Urothelium cell line (cell line): ENCODE results near the gene DCAF8.
"Not testable (repeated sequence)": the region's sequence is repeated elsewhere in the genome, so short reads cannot be mapped to it uniquely, and the experiment has no call there.

Experiments used
- DNase-seq: peaks from one replicate; pipeline ENCODE4 v3.0.0; 2011; ENCODE audit warnings: low spot score, mixed read lengths
- FAIRE-seq: peaks from 2 replicates; lab custom pipeline; 2011; peaks lifted over from hg19 to GRCh38; lab: Jason Lieb, UNC

The DCAF8 gene

DNA sequence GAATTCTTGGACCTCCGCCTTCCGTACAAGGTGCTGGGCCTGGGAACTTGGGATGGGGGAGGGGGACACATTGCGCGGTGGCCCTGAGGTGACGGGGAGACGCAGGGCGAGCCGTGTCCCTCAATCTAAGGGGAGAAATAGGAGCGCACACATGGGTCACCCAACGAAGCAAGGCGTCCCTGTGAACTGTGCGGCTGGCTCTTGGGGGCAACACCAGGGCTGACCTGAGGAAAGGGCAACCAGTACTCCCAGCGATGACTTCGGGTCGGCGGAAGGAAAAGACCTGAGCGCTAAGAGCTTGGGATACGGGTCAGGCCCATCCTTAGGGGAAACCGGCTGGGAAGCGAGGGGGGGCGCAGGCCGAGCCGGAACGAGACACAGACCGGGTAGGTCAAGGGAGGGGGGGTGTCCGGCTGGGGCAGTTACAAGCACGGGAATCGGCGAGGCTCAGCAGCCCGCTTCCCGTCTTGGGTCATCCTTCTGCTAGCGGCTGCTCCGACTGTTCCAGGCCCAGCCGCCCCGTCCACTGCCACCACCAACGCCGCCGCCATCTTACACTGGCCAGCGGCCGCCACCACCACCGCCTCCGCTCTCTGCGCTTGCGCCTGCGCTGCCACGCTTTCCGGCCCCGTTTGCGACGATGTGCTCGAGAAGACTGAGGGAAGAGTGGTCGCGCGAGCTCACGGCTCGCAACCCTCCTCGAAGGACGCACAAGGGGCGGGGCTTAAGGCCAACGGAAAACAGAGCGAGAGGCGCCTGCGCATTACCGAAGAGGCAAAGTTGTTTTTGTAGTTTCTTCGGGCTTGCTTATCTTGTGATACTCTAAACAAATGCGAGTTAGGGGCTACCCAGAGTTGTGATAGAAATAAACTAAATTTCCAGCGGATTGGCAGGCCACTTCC, at the start of gene DCAF8:
TSS of gene DCAF8 (minus strand) at position 657 of the 902 bp plus-strand sequence. CDS start 18,541 bp downstream, outside the sequence.
- peak; percentile 97 for DNase-seq
- FAIRE-seq: peak; percentile 92

DNA sequence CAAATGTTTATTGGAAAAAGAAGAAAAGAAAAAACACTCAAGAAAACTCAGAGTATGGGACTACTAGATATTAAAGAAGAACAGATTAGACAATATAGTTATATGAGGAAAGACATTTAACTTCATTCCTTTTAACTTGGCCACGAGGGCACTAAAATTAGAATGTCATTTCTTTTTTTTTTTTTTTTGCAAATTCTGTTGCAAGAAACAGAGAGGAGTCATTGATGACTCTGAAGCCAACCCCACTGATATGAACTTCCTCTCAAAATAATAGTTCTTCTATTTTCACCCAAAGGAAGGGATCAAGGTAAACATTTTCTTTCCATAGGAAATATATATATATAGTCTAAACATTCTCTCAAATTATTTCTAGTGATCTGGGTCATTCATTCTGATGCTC, 47.2 kb upstream of the DCAF8 start:
- DNase-seq (no peak), FAIRE-seq (no peak)

DNA sequence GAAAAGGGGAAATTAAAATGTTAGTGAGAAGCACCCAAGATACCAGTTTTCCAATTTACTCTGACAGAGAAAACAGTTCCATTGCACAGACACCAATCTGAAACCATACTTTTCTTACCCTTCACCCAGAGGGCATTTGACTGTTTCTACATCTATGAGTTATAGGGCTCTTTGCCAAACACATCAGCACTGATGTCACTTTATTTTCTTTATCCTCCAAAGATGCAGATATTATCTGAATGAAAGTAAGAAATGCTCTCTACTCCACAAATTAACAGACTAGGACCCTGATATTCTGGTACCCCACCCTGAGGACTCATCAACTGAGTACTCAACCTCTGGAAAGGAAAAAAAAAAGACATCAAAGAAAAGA, 46.8 kb upstream of the DCAF8 start:
- DNase-seq (no peak), FAIRE-seq (no peak)

DNA sequence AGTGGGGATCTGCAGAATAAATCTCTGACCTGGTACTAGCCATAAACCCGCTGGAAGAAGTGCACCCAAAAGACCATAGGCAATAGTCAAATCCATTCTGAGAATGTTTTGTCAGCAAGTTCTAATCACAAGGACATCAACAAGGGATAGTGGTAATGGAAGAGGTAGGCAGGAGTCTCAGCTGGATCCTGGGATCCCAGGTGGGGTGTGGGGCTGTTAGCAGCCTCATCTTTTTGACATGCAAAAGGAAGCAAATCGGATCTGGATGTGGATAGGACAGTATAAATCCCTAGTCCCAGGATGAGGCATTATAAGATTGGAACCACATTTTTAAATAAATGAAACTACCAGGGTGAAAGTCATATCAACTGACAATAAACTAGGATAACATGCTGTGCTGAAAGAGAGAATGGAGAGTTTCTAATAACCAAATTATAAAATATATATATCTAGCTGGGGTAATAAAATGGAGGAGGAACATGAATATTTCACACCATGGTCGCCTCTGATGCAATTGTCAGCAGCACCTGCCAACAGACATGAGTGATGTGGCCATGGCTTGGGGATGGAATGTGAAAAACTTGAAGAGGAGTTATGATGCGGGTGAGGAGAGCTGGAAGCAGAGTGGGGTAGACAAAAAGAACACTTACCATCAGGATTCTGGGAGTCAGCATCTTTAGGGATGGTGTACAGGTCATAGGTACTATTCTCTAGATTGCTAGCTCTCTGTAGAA, 46.3 kb upstream of the DCAF8 start:
- FAIRE-seq: no peak
- no peak for DNase-seq

DNA sequence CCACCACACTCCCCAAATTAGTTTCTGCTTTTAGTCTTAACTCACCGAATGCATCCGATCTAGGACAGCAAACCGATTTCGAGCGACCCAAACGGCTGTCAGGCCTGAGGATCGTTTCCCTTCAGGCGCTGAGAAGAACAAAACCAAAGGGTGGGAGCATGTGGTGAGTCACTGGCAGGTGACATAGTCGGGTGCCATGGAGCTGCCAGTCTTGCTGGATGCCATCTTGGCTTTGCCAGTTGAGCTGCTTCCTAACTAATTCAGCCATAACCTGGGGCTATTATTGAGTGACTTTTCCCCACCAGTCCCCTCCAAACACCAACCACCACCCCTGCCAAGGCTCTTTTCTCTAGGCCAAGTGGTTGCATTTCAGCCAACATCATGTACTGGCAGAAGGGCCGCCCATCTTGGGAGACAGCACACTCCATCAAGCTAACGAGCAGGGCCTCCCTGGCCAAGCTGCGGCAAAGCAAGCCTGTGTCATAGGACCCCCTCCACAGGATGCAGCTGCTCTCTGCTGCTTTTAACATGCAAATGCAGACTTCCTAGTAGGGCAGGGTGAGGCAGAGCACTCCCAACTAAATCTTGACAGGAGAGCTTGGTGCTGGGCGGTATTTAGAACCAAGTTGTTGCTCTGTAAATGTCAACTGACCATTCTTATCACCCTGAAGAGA, 44.9 kb upstream of the DCAF8 start:
- FAIRE-seq: no peak
- no peak for DNase-seq

DNA sequence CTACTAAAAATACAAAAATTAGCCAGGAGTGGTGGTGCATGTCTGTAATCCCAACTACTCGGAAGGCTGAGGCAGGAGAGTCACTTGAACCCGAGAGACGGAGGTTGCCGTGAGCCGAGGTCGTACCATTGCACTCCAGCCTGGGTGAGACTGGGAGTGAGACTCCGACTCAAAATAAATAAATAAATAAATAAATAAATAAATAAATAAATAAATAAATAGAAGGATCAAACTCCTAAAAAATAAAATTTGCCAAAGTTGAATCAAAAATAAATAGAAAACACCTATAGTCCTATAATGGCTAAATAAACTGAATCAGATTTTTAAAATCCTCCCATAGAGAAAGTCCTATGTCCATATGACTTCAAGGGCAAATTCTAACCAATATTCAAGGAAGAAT, 37.8 kb upstream of the DCAF8 start:
- FAIRE-seq: no peak
- no peak for DNase-seq

DNA sequence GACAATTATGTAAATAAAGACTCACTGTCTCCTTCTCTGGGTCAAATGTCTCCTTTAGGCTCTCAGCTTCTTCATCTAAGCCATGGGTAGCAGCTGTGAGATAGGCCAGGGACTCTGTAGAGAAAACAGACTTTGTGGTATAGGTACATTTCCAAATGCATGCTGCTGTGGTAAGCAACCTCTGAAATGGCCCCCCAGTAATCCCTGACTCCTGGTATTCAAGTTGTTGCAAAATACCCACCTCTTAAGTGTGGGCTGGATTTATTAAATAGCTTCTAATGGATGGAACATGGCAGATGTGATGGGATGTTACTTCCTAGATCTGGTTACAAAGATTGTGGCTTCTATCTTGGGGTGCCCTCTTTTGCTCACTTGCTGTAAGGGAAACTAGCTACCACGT, 33.7 kb upstream of the DCAF8 start:
- FAIRE-seq: no peak
- no peak for DNase-seq

DNA sequence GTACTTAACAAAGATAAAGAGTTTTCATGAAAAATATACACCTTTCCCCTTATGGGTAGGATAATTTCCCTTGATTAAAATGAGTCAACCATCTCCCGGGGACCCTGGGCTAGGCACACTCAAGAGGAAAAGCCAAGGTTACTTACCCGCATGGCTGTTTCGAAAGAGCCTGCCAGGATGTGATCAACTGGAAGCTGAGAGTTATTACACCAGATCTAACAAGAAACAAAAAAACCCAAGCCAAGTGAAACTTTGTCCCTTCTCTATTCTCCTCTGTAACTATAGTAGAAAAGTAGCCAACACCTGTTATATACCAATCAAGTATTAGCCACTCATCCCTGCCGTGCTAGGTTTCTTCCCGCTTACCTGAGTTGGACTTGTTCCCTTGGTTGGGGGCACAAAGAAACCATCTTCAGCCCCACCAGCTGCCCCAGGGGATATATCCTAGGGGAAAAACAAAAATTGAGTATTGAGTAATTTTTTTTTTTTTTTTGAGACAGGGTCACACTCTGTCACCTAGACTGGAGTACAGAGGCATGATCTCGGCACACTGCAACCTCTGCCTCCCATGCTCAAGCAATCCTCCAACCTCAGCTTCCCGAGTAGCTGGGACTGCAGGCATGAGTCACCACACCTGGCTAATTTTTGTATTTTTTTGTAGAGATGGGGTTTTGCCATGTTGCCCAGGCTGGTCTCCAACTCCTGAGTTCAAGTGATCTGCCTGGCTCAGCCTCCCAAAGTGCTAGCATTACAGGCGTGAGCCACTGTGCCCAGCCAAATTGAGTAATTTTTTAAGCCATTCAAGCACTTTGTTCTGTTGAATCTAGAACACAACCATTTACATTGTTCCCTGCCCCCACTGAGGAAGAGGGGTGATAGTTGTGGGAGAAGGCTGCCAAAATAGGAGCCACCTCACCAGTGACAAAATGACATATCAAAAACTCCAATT, 30.9 kb upstream of the DCAF8 start:
- DNase-seq (no peak), FAIRE-seq (no peak)

DNA sequence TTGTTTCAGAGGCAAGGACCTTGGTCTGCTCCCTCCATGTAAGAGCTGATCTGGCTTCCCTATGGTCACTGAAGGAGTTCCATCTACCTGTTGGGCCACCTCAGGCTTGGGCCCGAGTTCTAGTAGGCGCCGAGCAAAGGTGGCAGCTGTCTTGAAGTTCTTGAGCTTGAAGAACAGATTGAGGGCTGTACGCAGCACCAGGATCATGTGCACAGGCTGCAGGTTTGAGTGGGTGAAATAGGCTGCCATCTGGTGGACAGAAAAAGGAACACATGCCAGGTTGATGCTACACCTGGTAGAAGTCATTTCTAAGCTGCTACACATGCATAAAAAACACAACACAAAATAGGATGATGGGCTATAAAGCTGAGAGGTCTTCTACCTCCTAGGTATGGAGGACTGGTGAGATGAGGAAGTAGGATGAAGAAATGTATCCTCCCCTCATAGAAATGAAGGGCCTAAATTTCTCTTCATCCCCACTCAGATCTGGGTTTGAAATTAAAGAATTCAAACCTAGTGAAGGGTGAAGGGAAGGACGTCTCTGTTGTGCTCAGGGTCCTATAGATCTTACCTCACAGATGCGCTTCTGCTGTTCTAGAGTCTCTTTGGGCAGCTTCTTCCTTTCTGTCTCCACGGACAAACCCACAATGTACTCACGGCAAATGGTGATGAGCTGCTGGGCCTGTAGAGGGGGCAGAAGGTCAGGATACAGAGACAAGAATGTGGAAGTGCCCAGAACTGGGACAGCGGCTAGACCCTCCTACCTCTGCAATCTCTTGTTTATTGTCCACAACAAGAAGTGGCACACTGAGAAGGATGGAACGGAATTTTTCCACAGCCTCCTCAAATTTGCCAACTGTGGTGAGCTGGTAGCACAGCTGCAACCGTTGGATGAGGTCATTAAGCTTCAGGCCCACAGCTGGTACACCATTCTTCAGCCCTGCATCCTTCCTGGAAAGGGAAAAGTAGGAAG, 29.2 kb upstream of the DCAF8 start:
- DNase-seq (peak; percentile 64), FAIRE-seq (peak; percentile 66)

DNA sequence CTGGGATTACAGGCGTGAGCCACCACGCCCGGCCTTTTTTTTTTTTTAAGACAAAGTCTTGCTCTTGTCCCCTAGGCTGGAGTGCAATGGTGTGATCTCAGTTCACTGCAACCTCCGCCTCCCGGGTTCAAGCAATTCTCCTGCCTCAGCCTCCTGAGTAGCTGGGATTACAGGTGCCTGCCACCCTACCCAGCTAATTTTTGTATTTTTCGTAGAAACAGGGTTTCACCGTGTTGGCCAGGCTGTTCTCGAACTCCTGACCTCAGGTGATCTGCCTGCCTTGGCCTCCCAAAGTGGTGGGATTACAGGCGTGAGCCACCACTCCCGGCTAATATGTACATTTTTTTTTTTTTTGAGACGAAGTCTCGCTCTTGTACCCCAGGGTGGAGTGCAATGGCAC, 25.4 kb upstream of the DCAF8 start:
- FAIRE-seq, DNase-seq: not testable (repeated sequence)

DNA sequence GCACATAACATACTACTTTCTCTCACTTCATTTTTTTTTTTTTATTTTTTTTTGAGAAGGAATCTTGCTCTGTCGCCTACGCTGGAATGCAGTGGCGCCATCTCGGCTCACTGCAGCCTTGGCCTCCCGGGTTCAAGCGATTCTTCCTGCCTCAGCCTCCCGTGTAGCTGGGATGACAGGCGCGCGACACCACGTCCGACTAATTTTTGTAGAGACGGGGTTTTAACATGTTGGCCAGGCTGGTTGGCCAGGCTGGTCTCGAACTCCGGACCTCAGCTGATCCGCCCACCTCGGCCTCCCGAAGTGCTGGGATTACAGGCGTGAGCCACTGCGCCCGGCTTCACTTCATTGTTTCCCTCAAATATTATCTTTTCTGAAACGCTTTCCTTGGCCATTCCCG, 23.2 kb upstream of the DCAF8 start:
- no peak for FAIRE-seq
- DNase-seq: no peak

DNA sequence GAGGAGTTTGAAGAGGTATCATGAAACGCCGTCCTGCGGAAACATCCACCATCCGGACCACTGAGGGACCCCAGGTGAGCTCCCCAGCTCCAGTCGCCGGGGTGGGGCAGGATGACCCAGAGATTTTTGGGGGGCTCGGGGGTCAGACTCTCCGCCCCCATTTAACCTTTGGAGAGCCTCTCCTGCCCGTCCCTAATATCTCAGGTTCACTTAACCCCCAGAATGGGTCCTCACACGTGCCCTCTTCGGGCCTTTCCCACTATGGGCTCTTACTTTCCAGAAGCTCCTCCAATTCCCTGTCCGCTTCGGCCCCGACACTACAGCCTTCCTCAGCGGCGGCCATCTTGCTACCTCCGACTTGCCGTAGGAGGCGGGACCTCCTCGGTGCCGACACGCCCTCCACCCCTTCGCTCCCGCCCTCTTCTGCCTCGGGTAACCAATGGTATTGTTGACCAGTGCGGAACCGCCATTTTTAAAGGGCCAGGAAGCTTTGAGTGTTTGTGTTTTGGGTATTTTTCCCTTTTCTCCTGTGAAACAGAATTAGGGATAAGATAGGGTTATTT, 22.5 kb upstream of the DCAF8 start, which contains the start of gene PEX19:
TSS of gene PEX19 (minus strand) at position 352 of the 563 bp plus-strand sequence. CDS start at position 343, 9 bp downstream.
- peak; percentile 86 for FAIRE-seq
- peak; percentile 95 for DNase-seq

DNA sequence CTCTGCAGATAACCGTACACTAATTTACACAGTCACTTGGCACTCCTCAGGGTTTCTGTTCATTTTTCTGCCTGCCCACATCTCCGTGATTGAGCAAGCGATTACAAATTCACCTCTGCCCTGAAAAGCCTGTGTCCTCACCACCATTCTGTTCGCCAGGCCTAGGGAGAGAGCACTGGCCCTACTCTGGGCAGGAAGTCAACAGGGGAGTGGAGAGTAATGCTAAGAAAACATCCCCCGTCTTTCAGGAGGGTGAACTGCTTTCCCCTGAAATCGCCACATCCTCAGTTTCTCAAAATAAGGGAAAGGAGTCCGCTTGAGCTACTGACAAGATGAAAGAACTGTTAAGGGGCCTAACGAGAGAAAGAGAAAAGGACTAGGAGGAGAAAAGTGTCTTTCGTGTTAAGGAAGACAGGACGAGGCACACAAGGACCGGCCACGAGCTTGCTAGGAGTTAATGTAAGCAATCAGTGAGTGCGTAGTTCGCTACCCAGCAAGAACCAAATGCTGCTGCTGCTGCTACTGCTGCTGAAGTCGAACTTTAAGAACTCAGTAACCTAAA, 22.0 kb upstream of the DCAF8 start:
- no peak for FAIRE-seq

DNA sequence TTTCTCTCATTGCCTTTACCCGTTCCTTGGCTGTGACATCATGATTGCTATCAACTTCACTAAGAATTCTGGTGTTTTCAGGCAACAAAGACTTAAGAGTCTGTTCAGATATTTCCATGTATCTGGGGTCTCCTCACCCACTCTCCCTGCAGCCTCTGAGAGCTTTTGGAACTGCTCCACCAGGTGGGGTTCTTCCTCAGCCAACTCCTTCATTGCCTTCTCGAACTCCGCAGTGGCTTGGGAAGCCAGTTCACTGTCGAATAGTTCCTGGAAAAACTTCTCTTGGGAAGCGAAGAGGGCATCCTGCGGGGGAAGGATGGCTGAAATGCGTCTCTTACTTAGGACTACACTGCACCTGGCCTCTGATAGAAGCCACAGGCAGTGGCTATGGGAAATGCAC, 20.5 kb upstream of the DCAF8 start:
- FAIRE-seq (no peak), DNase-seq (no peak)

More for the DNA sequence above, 22.0 kb upstream of the DCAF8 start:
- no peak for DNase-seq

DNA sequence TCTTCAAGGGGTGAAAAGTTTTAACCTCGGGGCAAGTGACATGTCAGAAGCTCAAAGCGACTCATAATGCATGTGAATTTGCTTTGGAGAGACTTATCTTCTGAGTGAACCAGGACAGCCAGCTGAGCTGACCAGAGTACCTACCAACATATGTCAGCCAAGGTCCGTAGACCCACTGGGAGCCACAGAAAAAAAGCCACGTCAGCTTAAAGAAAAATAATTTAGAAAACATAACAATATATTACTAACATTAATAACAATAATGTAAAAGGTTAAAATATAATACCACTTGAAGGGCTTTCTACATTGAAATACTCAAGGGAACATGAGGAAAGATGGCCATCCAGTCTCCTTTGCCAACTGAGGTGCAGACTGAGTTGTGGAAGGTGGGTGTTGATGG, 15.6 kb upstream of the DCAF8 start:
- no peak for FAIRE-seq
- DNase-seq: no peak

DNA sequence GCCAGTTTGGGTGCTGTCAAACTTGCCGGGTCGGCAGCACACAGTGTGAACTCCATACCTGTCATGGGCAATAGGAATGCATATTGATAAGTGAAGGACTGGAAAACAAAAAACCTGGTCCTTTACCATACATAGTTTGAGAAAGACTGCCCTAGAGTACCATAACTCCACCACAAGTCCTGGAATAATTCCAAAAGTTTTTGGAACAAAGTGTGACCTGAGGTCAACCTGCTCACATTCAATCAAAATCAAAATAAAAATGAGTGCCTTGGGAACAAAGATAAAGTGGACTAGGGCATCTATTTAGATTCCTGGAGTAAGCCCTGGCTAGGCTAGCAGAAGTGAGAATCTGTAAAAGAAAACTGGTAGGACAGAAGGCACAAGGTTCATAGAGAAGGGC, 15.0 kb upstream of the DCAF8 start:
- FAIRE-seq (no peak), DNase-seq (no peak)

DNA sequence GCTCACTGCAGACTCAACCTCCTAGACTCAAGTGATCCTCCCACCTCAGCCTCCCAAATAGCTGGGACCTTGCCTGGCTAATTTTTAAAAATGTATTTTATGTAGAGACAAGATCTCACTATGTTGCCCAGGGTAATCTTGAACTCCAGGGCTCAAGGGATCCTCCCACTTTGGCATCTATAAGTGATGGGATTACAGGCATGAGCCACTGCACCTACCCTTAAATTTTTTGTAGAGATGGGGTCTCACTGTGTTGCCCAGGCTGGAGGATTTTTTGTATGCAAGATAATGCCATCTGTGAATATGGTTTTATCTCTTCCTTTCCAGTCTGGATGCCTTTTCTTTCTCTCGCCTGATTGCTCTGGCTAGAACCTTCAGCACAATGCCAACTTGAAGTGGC, 8.7 kb upstream of the DCAF8 start:
- FAIRE-seq (no peak), DNase-seq (no peak)

DNA sequence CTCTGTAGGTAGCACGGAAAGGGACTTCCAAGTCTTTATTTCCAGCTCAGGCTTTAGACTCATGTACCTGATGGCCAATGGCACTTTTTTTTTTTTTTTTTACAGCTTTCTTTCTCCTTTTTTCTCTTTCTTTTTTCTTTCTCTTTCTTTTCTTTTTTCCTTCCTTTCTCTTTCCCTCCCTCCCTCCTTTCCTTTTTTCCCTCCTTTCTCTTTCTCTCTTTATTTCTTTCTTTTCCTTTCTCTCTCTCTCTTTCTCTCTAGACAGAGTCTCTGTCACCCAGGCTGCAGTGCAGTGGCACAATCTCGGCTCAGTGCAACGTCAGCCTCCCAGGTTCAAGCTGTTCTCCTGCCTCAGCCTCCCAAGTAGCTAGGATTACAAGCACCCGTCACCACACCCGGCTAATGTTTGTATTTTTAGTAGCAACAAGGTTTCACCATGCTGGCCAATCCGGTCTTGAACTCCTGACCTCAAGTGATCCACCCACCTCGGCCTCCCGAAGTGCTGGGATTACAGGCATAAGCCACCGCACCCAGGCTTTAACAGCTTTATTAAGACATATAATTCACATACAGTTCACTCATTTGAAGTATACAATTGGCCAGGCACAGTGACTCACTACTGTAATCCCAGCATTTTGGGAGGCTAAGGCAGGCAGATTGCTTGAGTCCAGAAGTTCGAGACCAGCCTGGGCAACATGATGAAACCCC, 5.1 kb upstream of the DCAF8 start:
- FAIRE-seq (no peak), DNase-seq (no peak)
